GM10847 (cell line): ENCODE measurements around the gene TMC2.

Experiments used
- POLR2A ChIP-seq: IDR thresholded peaks from 2 replicates; pipeline ENCODE4 v1.6.1; 2011; ENCODE audit not compliant: insufficient read length; ENCODE audit errors: extremely low read depth

TMC2 gene

DNA sequence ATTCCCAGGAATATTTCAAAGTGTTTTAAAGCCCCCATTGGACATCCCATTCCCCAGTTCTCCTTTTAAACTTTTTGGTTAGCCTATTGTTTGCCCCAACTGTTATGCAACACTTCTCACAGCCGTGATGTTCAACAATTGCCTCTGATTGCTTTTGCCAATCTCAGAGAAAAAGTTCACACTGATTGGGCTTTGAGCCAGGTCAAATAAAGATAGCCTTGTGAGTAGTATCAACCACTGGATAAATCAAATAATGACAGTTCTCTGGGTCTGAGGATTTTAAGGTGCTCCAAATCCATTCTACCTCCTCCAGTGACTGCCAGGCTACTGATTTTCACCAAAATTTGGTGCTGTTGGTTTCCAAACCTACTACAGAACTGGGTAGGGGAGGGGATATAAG, 97.0 kb downstream of the TMC2 start:
- no peak for TF ChIP-seq POLR2A

- TF ChIP-seq POLR2A: no peak
These were observed 100.9 kb downstream of the TMC2 start for GRCh38 chr20:2637246-2637645.

- no peak for TF ChIP-seq POLR2A
These were observed 103.9 kb downstream of the TMC2 start for GRCh38 chr20:2640260-2640659.

DNA sequence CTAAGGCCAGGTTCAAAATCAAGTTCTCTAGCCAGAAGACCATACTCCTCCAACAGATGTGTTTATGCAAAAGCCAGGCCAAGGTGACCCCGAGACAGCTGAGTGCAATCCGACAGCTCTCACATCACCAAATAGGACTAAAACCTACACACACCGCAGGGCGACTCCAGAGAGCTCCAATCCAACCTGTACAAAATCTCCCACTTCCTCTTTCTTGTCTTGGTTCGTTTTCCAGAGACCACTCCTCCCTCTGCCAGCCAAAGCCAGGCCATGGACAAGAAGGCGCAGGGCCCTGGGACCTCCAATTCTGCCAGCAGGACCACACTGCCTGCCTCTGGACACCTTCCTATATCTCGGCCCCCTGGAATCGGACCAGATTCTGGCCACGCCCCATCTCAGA, 104.5 kb downstream of the TMC2 start:
- no peak for TF ChIP-seq POLR2A

DNA sequence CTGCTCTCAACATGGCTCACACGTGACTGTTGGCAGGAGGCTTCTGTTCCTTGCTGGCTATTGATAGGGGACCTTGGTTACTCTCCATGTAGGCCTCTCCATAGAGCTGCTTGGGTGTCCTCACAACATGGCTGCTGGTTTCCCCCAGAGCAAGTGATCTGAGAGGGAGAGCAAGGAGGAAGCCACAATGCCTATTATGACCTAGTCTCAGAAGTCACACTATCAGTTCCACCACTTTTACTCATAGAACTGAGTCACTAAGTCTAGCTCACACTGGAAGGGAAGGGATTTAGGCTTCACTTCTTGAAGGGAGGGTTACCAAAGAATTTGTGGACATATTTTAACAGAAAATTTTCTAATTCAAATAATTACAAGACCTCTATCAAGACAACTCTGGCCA, 107.3 kb downstream of the TMC2 start:
- TF ChIP-seq POLR2A: no peak

DNA sequence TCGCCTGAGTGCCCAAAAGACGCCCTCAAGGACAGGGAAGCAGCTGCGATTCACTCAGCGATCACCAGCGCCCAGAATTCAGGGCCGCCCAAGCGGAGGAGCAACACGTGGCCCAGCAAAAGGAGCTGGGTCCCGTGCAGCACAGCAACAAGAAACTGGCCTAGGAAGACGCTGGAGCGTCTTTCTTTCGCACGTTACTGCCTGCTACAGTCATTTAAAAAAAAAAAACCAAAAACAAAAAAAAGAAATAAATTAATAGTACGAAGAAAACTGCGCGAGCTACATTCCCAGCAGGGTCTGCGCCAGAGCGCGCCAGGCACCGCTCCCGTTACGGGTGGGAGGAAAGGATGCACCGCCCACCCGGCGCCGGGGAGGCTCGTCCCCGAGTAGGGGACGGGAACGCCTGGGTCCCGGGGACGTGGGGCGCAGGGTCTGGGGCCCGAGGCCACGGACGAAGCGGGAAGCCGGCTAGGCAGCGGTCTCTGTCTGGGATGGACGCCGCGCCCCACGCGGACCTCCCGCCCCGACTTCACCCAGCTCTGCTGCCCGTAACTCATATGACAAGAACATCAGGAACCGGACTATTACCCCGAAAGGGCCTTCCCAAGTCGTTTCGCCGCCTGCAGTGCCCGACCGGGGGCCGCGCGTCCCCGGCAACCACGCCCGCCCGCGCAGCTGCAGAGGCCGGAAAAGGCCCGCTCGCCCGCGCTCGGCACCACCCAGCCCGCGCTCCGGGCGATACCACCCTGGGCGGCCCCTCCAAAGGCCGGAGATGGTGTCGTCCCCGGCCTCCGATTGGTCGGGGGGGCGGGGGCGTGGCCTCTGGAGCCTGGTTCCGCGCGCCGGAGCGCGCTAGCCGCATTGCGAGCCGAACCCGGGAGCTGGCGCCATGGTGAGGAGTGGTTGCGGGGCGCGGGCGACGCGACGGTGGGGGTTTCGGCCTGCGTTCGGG, 115.7 kb downstream of the TMC2 start, which contains the start of gene NOP56:
Gene NOP56, plus strand, starts transcription at position 861 of the 952 bp plus-strand sequence. Its CDS starts 29 bp downstream, at position 890.
- peak; percentile 95 for TF ChIP-seq POLR2A

DNA sequence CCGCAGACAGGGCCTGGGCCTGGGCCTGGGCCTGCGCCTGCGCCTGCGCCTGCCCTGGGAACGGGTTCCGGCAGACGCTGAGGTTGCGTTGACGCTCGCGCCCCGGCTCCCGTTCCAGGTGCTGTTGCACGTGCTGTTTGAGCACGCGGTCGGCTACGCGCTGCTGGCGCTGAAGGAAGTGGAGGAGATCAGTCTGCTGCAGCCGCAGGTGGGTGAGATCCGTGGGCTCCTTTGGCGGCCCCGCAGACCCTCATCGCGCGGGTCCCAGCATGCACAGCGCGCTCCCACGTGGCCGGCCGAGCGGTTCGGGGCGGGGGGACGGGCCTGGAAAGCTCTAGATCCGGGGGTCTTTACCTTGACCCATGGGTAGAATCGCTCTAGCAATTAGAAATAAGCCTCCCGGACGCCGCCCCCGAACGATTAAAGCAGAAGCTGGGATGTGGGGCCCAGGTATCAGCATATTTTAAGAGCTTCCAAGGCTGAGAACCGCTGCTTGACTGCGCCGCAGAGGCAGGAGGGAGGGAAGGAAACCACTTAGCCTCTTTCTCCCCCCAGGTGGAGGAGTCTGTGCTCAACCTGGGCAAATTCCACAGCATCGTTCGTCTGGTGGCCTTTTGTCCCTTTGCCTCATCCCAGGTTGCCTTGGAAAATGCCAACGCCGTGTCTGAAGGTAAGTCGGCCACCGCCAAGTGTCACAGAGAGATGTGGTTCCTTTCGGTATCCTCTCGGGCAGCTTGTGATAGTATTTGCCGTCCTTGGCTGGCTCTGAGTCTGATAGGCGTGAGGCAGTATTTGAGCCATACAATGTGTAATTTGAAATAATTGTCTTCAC, 116.6 kb downstream of the TMC2 start:
- TF ChIP-seq POLR2A: no peak

DNA sequence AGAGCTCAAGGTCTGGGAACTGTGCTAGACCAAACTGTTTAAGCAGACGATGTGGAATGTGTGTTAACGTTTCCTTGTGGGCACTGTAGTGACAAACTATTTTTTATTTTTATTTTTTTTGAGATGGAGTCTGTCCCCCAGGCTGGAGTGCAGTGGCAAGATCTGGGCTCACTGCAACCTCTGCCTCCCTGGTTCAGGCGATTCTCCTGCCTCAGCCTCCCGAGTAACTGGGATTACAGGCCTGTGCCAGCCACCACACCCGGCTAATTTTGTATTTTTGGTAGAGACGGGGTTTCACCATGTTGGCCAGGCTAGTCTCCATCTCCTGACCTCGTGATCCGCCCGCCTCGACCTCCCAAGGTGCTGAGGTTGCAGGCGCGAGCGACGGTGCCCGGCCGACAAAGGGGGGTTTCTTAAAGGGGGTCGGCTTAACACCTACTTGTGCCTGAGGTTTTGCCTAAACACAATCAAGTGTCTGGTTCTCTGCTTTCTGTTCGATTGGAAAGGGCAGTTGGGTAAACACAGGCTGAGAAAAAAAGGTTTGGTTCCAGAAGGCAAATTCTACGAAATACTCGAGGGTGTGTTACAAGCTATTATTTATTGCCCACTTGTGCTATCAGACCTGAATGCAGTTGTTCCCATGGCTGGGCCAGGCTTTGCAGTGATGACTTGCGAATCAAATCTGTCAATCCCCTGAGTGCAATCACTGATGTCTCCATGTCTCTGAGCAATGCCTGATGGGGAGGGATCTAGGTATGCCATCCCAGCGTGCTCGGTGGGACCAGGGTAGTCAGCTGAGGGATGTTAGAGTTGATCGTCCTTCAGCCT, 117.4 kb downstream of the TMC2 start:
- no peak for TF ChIP-seq POLR2A

DNA sequence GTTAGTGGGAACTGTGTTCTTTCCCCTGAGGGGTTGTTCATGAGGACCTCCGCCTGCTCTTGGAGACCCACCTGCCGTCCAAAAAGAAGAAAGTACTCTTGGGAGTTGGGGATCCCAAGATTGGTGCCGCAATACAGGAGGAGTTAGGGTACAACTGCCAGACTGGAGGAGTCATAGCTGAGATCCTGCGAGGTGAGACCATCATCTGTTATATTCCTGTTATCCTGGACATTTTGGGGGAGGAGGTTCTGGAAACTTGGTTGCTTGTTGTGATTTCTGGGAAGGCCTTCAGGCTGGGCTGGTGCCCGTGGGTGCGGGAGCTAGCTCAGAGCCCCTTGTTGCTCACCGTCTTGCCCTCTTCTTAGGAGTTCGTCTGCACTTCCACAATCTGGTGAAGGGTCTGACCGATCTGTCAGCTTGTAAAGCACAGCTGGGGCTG, 118.0 kb downstream of the TMC2 start:
- TF ChIP-seq POLR2A: no peak

- no peak for TF ChIP-seq POLR2A
These were observed 118.5 kb downstream of the TMC2 start for GRCh38 chr20:2654831-2655230.

DNA sequence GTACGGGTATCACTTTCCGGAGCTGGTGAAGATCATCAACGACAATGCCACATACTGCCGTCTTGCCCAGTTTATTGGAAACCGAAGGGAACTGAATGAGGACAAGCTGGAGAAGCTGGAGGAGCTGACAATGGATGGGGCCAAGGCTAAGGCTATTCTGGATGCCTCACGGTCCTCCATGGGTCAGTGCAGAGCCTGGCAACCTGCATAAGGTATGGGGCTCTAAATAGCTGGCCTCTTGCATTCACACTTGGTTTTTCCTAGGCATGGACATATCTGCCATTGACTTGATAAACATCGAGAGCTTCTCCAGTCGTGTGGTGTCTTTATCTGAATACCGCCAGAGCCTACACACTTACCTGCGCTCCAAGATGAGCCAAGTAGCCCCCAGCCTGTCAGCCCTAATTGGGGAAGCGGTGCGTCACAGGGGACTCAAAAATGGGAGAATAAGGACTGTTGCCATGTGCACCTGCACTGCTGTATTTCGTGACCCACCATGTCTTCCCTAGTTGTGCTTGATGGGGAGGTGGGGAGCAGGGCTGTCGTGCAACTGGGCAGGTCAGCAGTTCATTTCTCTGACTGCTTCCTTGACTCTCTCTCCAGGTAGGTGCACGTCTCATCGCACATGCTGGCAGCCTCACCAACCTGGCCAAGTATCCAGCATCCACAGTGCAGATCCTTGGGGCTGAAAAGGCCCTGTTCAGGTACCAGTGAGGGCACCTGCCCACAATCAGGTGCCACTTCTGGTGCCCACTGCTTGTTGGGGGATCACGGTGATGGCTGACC, 119.2 kb downstream of the TMC2 start:
- peak; percentile 18 for TF ChIP-seq POLR2A

- TF ChIP-seq POLR2A: no peak
These were observed 120.2 kb downstream of the TMC2 start for GRCh38 chr20:2656471-2657117.

GRCh38 chr20:2657241-2657640, 120.9 kb downstream of the TMC2 start:
- TF ChIP-seq POLR2A: no peak

GRCh38 chr20:2657674-2658073, 121.3 kb downstream of the TMC2 start:
- TF ChIP-seq POLR2A: no peak
